ENCODE data around the gene NOTUM. TPM values are rescaled to one million over a fixed set of nuclear protein-coding genes. Genes with fewer than 3 reads are reported as not detected.

NOTUM gene
- total and polyA plus RNA-seq, 9 of the 15 experiments (the other 6 are each of a cell fraction or from before 2014, with no cell fraction given): 0.03 to 14.0 (median 4.1) TPM

DNA sequence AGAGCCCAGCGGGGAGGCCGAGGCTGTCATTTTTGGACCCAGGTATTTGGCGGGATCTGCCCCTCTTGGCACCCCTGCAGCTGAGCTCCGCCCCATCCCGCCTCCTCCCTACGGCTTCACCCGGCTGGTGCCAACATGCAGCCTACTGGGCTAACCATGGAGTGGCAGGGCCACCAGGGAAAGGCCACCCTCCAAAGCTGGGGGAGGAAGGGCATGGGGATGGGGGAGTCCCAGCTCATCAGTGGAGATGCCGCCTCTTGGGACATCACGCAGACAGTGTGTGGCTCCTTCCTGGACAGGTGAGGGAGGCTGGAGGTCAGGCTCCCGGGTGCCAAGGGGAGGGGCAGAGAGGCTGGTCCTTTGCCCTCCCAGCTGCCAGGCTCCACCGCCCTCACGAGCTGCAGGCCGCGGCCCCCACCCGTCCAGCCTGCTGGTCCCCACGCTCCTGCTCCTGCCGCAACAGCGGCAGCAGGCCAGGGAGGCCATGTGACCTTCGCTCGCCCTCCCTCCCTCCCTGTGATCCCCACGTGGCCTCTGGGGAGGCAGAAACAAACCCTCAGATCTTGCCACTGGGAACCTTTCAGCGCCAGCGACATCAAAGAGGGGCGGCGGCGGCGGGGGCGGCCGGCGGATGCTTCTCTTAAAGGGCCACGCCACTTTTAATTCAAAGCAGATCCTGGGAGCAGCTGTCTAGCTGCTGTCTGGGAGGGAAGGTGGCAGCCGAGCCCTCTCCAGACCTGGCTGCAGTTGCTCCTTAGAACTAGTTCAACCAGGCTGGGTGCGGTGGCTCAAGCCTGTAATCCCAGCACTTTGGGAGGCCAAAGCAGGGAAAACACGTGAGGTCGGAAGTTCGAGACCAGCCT, 6.8 kb upstream of the NOTUM start (continued):
- TF ChIP-seq, protein P1, sequence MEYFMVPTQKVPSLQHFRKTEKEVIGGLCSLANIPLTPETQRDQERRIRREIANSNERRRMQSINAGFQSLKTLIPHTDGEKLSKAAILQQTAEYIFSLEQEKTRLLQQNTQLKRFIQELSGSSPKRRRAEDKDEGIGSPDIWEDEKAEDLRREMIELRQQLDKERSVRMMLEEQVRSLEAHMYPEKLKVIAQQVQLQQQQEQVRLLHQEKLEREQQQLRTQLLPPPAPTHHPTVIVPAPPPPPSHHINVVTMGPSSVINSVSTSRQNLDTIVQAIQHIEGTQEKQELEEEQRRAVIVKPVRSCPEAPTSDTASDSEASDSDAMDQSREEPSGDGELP (CRISPR knock-in tag; IDR thresholded peaks at IDR 0.05; ENCODE audit: borderline replicate concordance): peak; percentile 71
- TF ChIP-seq ESRRA (IDR thresholded peaks at IDR 0.05; ENCODE audit: borderline replicate concordance, low read depth): peak; percentile 20; the same call in 1 of the 2 replicates
- TF ChIP-seq, protein P2, sequence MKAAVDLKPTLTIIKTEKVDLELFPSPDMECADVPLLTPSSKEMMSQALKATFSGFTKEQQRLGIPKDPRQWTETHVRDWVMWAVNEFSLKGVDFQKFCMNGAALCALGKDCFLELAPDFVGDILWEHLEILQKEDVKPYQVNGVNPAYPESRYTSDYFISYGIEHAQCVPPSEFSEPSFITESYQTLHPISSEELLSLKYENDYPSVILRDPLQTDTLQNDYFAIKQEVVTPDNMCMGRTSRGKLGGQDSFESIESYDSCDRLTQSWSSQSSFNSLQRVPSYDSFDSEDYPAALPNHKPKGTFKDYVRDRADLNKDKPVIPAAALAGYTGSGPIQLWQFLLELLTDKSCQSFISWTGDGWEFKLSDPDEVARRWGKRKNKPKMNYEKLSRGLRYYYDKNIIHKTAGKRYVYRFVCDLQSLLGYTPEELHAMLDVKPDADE (conservative IDR thresholded peaks at IDR 0.05; ENCODE audit: control insufficient read depth, low read depth, low read length): peak; percentile 58
- TF ChIP-seq CBX5 (IDR thresholded peaks at IDR 0.05; ENCODE audit: borderline replicate concordance, low read depth): peak; percentile 70; the same call in 1 of the 2 replicates
- TF ChIP-seq, protein P3, sequence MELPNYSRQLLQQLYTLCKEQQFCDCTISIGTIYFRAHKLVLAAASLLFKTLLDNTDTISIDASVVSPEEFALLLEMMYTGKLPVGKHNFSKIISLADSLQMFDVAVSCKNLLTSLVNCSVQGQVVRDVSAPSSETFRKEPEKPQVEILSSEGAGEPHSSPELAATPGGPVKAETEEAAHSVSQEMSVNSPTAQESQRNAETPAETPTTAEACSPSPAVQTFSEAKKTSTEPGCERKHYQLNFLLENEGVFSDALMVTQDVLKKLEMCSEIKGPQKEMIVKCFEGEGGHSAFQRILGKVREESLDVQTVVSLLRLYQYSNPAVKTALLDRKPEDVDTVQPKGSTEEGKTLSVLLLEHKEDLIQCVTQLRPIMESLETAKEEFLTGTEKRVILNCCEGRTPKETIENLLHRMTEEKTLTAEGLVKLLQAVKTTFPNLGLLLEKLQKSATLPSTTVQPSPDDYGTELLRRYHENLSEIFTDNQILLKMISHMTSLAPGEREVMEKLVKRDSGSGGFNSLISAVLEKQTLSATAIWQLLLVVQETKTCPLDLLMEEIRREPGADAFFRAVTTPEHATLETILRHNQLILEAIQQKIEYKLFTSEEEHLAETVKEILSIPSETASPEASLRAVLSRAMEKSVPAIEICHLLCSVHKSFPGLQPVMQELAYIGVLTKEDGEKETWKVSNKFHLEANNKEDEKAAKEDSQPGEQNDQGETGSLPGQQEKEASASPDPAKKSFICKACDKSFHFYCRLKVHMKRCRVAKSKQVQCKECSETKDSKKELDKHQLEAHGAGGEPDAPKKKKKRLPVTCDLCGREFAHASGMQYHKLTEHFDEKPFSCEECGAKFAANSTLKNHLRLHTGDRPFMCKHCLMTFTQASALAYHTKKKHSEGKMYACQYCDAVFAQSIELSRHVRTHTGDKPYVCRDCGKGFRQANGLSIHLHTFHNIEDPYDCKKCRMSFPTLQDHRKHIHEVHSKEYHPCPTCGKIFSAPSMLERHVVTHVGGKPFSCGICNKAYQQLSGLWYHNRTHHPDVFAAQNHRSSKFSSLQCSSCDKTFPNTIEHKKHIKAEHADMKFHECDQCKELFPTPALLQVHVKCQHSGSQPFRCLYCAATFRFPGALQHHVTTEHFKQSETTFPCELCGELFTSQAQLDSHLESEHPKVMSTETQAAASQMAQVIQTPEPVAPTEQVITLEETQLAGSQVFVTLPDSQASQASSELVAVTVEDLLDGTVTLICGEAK (IDR thresholded peaks at IDR 0.05): peak; percentile 43; the same call in 1 of the 2 replicates
- TF ChIP-seq, protein P3 (CRISPR knock-in tag; IDR thresholded peaks at IDR 0.05): no peak
- TF ChIP-seq, protein P4, sequence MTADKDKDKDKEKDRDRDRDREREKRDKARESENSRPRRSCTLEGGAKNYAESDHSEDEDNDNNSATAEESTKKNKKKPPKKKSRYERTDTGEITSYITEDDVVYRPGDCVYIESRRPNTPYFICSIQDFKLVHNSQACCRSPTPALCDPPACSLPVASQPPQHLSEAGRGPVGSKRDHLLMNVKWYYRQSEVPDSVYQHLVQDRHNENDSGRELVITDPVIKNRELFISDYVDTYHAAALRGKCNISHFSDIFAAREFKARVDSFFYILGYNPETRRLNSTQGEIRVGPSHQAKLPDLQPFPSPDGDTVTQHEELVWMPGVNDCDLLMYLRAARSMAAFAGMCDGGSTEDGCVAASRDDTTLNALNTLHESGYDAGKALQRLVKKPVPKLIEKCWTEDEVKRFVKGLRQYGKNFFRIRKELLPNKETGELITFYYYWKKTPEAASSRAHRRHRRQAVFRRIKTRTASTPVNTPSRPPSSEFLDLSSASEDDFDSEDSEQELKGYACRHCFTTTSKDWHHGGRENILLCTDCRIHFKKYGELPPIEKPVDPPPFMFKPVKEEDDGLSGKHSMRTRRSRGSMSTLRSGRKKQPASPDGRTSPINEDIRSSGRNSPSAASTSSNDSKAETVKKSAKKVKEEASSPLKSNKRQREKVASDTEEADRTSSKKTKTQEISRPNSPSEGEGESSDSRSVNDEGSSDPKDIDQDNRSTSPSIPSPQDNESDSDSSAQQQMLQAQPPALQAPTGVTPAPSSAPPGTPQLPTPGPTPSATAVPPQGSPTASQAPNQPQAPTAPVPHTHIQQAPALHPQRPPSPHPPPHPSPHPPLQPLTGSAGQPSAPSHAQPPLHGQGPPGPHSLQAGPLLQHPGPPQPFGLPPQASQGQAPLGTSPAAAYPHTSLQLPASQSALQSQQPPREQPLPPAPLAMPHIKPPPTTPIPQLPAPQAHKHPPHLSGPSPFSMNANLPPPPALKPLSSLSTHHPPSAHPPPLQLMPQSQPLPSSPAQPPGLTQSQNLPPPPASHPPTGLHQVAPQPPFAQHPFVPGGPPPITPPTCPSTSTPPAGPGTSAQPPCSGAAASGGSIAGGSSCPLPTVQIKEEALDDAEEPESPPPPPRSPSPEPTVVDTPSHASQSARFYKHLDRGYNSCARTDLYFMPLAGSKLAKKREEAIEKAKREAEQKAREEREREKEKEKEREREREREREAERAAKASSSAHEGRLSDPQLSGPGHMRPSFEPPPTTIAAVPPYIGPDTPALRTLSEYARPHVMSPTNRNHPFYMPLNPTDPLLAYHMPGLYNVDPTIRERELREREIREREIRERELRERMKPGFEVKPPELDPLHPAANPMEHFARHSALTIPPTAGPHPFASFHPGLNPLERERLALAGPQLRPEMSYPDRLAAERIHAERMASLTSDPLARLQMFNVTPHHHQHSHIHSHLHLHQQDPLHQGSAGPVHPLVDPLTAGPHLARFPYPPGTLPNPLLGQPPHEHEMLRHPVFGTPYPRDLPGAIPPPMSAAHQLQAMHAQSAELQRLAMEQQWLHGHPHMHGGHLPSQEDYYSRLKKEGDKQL (CRISPR knock-in tag; IDR thresholded peaks at IDR 0.05; ENCODE audit: borderline replicate concordance): 0 out of 2 replicates have a peak, but pooled peaks have one; percentile 27
- no peak for TF ChIP-seq XRCC4 (IDR thresholded peaks at IDR 0.05; ENCODE audit: extremely low read depth, insufficient read depth, insufficient read length)
